GM21619 (cell line): Measurements from ENCODE around the gene SMPX.

Experiments used
- ATAC-seq: cut with Tn5 transposase; IDR thresholded peaks from one replicate; pipeline ENCODE4 v1.9.1; 2021; ENCODE audit not compliant: unreplicated experiment

Gene SMPX

DNA sequence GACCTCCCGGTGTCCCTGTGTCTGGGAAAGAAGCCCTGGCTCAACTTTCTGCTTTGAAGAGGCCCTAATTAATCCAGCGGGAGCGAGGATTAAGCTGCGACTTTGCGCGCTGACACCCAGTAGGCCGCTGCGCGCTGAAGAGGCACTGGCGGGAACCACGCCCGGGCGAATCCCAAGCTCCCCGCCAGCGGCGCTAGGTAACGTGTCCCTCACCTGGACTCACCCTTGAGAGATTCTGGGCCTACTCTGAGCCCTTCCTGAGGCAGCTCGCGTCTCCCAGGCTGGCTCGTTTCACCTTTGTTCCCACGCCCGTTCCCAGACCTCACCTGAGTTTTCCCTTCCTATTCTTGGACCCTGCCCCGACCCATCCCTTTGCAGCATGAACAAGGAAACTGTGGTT, 99.2 kb downstream of the SMPX start:
- ATAC-seq: no peak

DNA sequence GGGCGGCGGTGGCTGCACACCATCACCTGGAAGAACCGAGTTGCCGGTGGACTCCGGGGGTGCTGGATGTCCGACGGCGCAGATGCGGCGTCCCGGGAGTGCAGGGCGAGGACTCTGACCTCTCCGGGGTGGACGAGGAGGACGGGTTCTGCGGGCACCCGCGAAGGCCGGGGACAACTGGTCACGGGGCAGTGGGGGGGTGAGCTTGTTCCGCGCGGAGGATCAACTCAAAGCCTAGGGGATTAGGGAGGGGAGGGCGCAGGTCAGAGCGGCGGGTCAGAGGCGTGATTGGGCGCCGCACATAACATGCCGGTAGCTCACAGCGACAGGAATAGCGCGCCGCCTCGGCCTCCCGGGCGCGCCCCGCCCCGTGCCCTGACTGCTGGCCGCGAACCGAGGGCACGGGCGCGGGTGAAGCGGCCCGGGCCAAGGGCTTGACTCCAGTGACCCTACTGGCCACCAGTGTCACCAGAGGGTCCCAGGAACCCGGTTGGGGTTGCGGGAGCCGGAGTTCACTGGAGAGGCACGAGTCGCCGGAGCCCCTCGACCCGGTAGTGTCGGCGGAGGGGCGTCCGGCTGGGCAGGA, 99.7 kb downstream of the SMPX start, which contains the start of gene KLHL34:
KLHL34 (minus strand) TSS at position 179 of the 586 bp plus-strand sequence. CDS start 542 bp downstream, outside the sequence.
- ATAC-seq: no peak

DNA sequence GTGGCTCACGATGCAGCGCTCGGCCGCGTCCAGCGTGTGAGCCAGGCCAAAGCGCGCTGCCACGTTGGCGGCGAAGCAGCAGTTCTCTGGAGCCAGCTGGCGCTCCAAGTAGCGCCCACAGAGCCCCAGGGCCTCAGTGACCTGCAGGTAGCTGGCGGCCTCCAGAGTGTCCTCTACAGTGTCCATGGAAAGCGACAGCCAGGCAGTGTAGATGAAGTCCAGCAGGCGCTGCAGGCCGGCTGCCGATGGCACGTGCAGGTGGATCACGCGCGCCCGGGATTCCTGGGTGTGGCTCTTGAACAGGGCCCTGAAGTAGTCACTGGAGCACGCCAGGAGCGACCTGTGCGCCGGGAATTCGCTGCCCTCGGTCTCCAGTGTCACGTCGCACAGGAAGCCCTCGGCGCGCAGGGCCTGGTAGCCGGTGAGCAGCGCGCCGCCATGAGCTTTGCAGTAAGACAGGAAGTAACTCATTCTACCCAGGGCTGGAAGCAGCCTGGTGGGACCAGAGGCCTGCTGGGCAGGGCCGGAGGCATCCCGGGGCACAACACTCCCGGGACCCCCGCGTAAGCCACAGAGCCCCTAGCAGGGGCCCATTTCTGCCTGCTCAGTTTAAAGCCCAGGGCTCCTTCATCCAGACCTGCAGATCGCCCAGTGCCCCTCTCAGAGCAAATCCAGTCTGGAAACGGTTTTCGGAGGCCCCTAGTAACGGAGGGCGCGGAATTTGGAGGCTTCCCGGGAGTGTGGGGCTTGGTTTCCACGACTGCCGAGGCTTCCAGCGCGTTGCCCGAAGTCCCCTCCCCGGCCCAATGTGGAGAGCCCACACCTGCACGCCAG, 100.4 kb downstream of the SMPX start:
- no peak for ATAC-seq

DNA sequence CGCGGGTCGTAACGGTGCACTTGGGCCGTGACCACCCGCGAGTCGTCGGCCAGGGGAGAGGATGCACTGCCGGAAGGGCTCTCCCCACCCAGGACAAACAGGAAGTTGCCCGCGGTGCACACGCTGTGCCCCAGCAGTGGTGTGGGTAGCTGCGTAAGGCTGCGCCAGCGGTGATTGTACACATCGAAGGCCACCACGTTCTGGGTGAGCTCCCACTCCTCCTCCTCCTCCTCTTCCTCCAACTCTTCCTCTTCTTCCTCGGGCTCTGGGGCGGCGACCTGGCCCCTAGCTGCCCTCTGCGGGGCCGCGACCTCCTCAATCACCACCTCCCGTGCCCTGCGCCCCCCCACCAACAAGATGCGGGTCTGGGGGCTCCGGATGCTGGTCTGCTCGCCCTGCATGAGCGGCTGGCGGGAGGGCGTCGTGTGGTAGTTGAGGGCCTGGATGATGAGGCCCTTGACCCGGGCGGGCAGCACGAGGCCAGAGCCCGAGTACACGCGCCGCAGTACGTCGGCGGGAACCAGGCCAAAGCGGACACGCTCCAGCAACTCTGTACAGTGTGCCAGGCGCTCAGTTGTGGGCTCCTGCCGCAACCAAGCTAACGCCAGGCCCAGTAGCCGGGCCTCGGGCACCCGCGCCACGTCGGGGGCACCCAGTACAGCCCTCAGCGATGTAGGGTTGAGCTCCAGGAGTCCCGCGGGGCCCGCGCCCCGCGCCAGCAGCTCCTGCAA, 101.2 kb downstream of the SMPX start:
- no peak for ATAC-seq
